ENCODE measurements around the gene ALPK3.

ALPK3 gene

GRCh38 chr15:84805221-84805620, 11.9 kb upstream of the ALPK3 start:
- no peak for TF ChIP-seq TEAD4 (IDR thresholded peaks at IDR 0.05)
- TF ChIP-seq TAF1 (IDR thresholded peaks at IDR 0.05; ENCODE audit: low read depth): no peak
- TF ChIP-seq RAD21 (IDR thresholded peaks at IDR 0.05; ENCODE audit: low read depth): no peak
- no peak for TF ChIP-seq YY1 (IDR thresholded peaks at IDR 0.05; ENCODE audit: low read depth)
- no peak for TF ChIP-seq MAX (IDR thresholded peaks at IDR 0.05)
- no peak for TF ChIP-seq ZBTB7A (IDR thresholded peaks at IDR 0.05; ENCODE audit: low read depth)
- no peak for TF ChIP-seq EGR1 (IDR thresholded peaks at IDR 0.05)
- no peak for TF ChIP-seq USF1 (IDR thresholded peaks at IDR 0.05)

- no peak for TF ChIP-seq CEBPB (IDR thresholded peaks at IDR 0.05)
- no peak for TF ChIP-seq EGR1 (IDR thresholded peaks at IDR 0.05)
- no peak for TF ChIP-seq EP300 (IDR thresholded peaks at IDR 0.05; ENCODE audit: borderline replicate concordance)
- no peak for TF ChIP-seq REST (IDR thresholded peaks at IDR 0.05; ENCODE audit: low read depth)
- TF ChIP-seq YY1 (IDR thresholded peaks at IDR 0.05; ENCODE audit: low read depth): no peak
- TF ChIP-seq TAF1 (IDR thresholded peaks at IDR 0.05; ENCODE audit: low read depth): no peak
- no peak for TF ChIP-seq MAX (IDR thresholded peaks at IDR 0.05)
- TF ChIP-seq ZBTB7A (IDR thresholded peaks at IDR 0.05; ENCODE audit: low read depth): no peak
- TF ChIP-seq USF1 (IDR thresholded peaks at IDR 0.05): no peak
- no peak for TF ChIP-seq TCF12 (IDR thresholded peaks at IDR 0.05; ENCODE audit: low read depth)
- TF ChIP-seq RAD21 (IDR thresholded peaks at IDR 0.05; ENCODE audit: low read depth): no peak
- TF ChIP-seq FOXM1 (IDR thresholded peaks at IDR 0.05; ENCODE audit: borderline replicate concordance, low read depth): no peak
- TF ChIP-seq TEAD4 (IDR thresholded peaks at IDR 0.05): no peak
- no peak for TF ChIP-seq NFIC (IDR thresholded peaks at IDR 0.05)
- no peak for TF ChIP-seq CREB1 (IDR thresholded peaks at IDR 0.05; ENCODE audit: low read depth)
Observed at GRCh38 chr15:84807228-84807627, 9.9 kb upstream of the ALPK3 start.

- TF ChIP-seq EGR1 (IDR thresholded peaks at IDR 0.05) (no peak), RAD21 (IDR thresholded peaks at IDR 0.05; ENCODE audit: low read depth) (no peak), USF1 (IDR thresholded peaks at IDR 0.05) (no peak), YY1 (IDR thresholded peaks at IDR 0.05; ENCODE audit: low read depth) (no peak), EP300 (IDR thresholded peaks at IDR 0.05; ENCODE audit: borderline replicate concordance) (no peak), TAF1 (IDR thresholded peaks at IDR 0.05; ENCODE audit: low read depth) (no peak), NFIC (IDR thresholded peaks at IDR 0.05) (no peak), CREB1 (IDR thresholded peaks at IDR 0.05; ENCODE audit: low read depth) (no peak), MAX (IDR thresholded peaks at IDR 0.05) (no peak), REST (IDR thresholded peaks at IDR 0.05; ENCODE audit: low read depth) (no peak), TCF12 (IDR thresholded peaks at IDR 0.05; ENCODE audit: low read depth) (no peak), FOXM1 (IDR thresholded peaks at IDR 0.05; ENCODE audit: borderline replicate concordance, low read depth) (no peak), ZBTB7A (IDR thresholded peaks at IDR 0.05; ENCODE audit: low read depth) (no peak), TEAD4 (IDR thresholded peaks at IDR 0.05) (no peak)
Observed at GRCh38 chr15:84810073-84810840, 6.9 kb upstream of the ALPK3 start.

- TF ChIP-seq CREB1 (IDR thresholded peaks at IDR 0.05; ENCODE audit: low read depth) (no peak), CEBPB (IDR thresholded peaks at IDR 0.05) (no peak), YY1 (IDR thresholded peaks at IDR 0.05; ENCODE audit: low read depth) (no peak), EP300 (IDR thresholded peaks at IDR 0.05; ENCODE audit: borderline replicate concordance) (no peak), ZBTB7A (IDR thresholded peaks at IDR 0.05; ENCODE audit: low read depth) (no peak), TEAD4 (IDR thresholded peaks at IDR 0.05) (no peak), EGR1 (IDR thresholded peaks at IDR 0.05) (no peak), TCF12 (IDR thresholded peaks at IDR 0.05; ENCODE audit: low read depth) (no peak), REST (IDR thresholded peaks at IDR 0.05; ENCODE audit: low read depth) (no peak), RAD21 (IDR thresholded peaks at IDR 0.05; ENCODE audit: low read depth) (no peak)
Observed at GRCh38 chr15:84811151-84811550, 6.0 kb upstream of the ALPK3 start.

Measured in Ishikawa (cell line).